ENCODE measurements around the gene TRPM3.

Gene TRPM3

DNA sequence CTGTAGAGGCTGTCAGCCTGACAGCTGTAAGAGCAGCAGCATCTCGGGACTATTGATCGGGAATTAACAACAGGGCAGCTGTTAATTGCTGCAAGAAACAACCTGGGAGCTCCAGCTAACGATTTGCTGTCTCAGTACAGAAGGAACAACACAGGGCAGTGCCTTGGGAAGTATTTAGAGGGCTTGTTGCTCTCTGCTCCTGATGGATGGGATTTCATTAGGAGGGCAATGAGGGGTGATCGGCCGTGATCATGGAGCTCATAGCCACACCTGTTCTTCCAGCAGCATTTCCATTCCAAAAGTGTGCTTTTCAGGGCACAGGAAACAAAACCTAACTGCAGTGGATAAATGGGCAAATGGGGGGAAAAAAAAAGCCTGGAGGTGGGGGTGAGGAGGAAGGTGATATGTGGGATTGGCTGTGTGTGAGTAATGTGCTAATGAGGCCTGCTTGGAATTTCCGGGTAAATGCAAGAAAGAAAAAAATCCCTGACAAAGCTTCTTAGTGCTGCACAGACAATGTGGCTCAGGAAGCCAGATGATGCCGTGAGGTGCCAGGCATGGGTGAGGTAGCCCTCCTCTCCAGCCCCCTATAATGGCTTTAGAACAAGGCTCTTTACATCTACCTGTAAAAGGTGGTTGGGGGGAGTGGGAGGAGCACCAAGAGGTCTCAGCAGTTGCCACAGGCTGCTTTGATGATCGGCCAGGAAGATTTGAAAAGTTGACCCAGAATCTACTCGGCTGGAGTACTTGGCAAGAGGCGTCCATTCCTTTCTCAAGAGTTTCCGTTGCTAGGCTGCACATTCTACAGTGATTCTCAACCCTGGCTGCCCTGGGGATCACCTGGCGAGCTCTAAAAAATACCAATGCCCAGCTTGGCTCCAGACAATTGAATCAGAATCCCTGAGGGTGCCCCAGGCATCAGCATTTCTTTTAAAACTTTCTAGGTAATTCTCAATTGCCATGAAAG lies 567.4 kb downstream of the TRPM3 start:
- DNase-seq (ENCODE audit: low read depth): peak; percentile 59

DNA sequence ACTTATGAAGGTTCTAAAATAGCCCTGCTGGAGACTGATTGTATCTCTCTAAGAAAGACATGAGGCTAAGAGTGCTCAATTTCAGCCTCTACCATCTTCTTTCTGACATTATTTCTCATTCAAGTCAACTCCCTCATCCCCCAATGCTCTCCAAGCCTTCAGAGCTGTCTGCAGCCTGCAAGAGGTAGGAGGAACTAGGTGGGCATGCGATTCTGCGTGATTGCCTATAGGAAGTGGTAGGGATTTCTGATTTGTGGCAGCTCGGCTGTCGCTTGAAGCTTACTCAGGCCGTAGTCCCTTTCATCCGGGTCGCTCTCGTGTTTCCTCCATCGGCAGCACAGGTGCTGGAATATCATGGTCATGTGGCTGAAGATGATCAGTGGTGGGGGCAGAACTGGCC lies 568.9 kb downstream of the TRPM3 start:
- no peak for DNase-seq (ENCODE audit: low read depth)

DNA sequence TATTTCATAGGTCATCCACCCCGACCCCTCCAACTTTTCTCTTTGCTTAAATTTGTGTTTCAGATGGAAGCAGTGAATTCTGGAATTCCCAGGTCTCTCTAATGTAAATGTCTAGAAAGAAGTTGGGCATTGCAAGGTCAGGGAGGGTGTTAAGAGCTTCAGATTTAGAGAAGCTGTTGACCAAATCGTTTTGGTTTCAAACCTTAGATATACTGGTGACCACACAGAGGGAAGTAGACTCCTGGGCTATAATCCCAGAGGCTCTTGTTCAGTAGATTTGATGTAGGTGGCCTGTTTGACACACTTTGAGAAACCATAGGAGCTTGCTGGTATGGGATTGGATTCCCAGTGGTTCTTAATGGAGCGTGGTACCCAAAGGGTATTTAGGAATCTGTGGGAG lies 569.6 kb downstream of the TRPM3 start:
- DNase-seq (ENCODE audit: low read depth): no peak

GRCh38 chr9:70551396-70551795 lies 570.0 kb downstream of the TRPM3 start:
- no peak for DNase-seq (ENCODE audit: low read depth)

- no peak for DNase-seq (ENCODE audit: low read depth)
Measured at GRCh38 chr9:70549926-70550325, 571.5 kb downstream of the TRPM3 start.

DNA sequence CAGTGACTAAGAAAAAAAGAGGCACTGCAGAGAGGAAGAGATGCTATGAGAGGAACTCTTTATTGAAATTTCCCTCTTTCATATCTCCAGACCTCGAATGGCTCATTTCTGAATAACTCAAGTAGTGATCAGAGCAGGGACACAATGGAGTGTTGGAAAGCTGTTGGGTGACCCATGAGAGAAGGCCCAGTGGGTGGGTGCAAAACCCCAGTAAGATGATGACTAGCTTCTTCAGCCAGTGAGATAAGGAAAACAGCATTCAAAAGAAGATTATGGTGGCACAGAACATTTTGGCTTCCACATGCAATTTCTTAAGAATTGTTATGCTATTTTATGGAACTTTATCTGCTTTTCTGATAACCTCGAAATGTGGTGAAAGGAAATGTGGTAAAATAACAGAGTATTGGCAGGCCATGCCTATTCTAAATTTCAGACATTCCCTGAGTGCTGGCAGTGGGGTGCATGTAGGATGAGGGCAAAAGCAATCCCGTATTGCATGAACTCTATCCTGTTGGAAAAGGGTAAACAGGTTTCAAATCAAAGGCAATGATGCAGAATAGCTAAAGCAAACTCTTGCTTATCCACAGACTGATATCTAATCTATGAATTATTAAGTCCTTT lies 579.0 kb downstream of the TRPM3 start:
- no peak for DNase-seq (ENCODE audit: low read depth)

DNA sequence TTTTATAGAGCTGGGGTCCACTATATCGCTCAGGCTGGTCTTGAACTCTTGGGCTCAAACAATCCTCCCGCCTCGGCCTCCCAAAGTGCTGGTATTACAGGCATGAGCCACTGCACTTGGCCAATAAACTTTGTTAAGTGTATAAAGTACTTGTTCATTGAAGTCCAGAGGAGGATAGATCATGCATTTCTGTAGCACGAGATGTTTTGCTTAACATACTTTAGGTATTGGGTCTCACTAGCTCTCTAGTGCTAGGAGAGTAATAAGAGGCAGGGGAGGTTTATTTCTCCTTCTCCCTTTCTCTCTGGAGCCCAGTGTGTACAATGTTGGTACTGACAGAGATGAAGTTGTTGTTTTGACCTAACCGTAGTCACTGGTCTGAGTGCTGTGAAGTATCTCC lies 581.4 kb downstream of the TRPM3 start:
- DNase-seq (ENCODE audit: low read depth): no peak

- DNase-seq (ENCODE audit: low read depth): peak; percentile 14
Measured at GRCh38 chr9:70539526-70539925, 581.9 kb downstream of the TRPM3 start.

DNA sequence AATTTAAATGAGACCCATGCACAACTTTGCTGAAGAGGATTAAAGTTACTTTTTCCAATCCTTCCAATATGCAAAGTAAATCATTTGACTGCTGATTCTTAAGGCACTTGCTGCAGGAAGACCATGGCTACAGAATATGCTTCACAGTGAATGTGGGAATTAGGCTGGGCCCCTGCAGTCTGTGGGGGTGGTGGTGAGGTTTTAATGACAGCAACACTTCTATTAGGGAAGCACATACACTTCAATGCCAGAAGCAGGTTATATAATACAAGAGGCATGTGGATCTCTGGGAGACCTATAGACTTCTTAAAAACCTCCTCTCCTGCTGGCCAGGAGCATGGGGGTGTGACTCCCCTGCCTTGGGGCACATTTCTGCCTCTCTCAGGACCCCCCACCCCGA lies 582.4 kb downstream of the TRPM3 start:
- no peak for DNase-seq (ENCODE audit: low read depth)

DNA sequence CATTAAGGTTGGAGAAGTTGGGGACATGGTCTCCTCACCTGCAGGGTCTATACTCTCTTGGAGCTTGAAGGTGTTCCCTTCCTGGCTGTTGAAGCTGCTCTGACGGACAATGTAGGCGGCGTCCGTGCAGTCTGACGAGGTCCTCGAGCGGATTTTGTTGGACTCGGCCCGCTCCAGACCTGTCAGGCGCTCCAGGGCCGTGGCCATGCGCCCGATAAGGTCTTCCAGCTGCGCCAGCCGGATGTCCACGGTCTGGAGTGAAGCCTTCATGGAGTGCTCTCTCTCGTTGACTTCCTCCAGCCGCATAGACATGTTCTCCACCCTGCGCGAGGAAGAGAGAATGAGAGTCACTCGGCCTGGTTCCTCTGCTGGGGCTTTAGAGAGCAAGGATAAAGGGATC lies 584.3 kb downstream of the TRPM3 start:
- no peak for DNase-seq (ENCODE audit: low read depth)

- DNase-seq (ENCODE audit: low read depth): no peak
Measured at GRCh38 chr9:70535546-70536323, 585.7 kb downstream of the TRPM3 start.

- DNase-seq (ENCODE audit: low read depth): no peak
Measured at GRCh38 chr9:70534471-70534870, 587.0 kb downstream of the TRPM3 start.

GRCh38 chr9:70534061-70534460 lies 587.4 kb downstream of the TRPM3 start:
- no peak for DNase-seq (ENCODE audit: low read depth)

DNA sequence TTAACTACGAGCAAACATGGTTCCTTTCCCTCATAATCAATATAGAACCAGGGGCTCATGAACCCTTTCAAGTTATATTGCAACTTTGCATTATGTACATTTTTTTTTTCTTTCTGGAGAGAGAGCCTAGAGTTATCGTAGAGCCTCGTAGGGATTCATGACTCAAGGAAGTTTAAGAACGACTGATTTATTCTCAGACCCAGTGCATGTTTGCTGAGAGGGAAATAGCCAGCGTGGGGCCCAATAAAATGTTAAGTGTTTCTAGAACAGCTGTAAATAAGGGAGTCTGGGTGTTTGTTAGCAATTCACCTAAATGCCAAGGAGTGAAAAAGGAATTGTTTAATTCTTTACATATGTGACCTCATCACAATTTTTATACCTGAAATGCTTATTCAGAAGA lies 587.9 kb downstream of the TRPM3 start:
- no peak for DNase-seq (ENCODE audit: low read depth)

DNA sequence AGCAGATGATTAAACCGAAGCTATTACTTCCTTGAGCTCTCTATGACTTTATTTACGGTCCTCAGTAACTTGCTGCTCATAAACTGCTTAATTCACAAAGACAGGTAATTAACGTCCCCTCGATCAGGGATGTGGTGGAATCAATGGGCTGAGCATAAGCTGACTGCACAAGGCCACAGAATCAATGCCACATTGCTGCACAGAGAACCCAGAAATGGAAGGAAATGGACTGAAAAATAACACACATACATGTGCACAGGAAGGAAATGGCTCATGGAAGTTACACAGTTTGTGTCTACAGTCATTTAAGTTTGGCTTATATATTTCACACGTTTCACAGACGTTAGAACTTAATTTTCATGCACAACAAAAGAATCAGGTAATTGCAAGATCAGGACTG lies 588.7 kb downstream of the TRPM3 start:
- DNase-seq (ENCODE audit: low read depth): no peak

DNA sequence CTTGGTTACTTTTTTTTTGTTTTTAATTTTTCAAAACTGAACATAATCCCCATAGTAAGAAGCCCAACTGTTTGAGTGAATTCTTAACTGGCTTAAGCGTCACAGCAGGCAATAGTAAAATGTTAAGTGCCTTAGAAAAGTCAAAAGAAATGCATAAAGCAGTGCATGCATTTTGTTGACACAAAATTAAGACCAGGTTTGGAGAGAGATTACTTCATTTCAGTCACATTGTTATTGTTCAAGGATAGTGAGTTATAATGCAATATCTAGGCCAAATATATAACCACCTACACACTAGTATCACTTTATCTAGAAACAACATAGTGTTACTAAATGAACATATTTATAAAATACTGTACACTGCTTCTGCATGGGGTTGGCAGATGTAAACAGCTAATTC lies 590.1 kb downstream of the TRPM3 start:
- DNase-seq (ENCODE audit: low read depth): peak; percentile 26

- DNase-seq (ENCODE audit: low read depth): no peak
Measured at GRCh38 chr9:70530716-70531115, 590.7 kb downstream of the TRPM3 start.

- DNase-seq (ENCODE audit: low read depth): no peak
Measured at GRCh38 chr9:70529833-70530232, 591.6 kb downstream of the TRPM3 start.

DNA sequence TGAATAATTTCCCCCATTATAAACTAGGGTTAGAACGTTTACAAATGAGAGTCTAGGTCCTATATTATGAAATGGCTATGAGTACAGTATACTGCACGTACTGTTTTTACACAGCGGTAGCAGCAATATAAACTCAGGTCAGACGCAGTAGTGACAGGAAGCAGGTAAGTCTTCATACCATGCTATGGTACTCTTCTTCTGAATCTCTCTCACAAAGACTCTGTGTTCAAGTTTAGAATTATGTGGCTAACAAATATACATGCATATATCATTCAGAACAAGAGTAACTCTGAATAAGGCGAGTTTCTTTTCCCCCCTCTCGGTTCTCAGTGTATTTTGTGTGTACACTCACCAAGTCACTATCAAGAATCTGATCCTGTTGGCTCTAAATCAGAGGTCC lies 592.0 kb downstream of the TRPM3 start:
- no peak for DNase-seq (ENCODE audit: low read depth)

- DNase-seq (ENCODE audit: low read depth): no peak
Measured at GRCh38 chr9:70526902-70527301, 594.5 kb downstream of the TRPM3 start.

- peak; percentile 61 for DNase-seq (ENCODE audit: low read depth)
Measured at GRCh38 chr9:70525519-70525918, 595.9 kb downstream of the TRPM3 start.

DNA sequence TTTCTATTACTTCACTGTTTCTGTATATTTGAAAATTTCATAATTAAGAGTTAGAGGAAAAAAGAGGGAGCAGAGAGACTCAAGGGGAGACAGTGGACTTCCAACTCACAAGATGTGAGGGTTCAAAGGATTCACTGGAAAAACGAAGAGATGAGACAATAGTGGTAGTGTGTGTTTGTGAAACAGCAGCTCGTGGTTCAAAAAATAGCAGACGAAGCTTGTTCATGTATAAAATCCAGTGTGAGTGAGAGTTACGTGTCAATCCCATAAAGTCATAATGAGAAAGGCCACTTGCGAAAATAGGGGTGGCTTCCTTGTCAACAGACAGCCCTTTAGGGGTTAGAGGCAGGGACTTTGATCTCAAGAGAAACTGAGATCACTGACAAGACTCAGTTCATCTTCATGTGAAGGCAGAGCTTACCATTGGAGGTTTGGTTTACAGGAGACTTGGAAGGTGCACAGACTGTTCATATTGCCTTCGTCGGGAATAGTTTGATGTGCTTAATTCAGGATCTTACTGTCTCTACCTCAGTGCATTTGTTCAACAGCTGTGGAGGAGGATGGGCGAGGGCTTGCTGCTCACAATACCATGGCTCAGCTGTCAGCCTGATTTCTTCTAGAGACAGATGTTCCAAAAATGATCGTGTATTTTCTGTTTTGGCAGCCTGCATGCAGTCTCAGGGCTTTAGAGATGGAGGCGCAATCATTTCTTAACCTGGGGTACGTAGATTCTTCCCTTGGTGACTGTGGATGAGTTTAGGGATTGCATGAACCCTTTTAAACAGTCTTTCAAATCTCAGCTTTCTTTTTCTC lies 601.3 kb downstream of the TRPM3 start:
- no peak for DNase-seq (ENCODE audit: low read depth)
